Parathyroid adenoma (tissue), 2 donors: ENCODE data around the gene EYA4.

Experiments used
- H2AFZ ChIP-seq: fragments of 300-600 bp; sonication (generic); one replicate; pipeline ENCODE4 v1.7.0; 2017; ENCODE audit warnings: antibody characterized with exemption, mild to moderate bottlenecking
- H3K27ac ChIP-seq: fragments of 300-600 bp; sonication (generic); one replicate; pipeline ENCODE4 v1.7.0; 2017
- H3K27me3 ChIP-seq: fragments of 300-600 bp; sonication (generic); one replicate; pipeline ENCODE4 v1.7.0; 2017; ENCODE audit warnings: low read length; ENCODE audit not compliant: control insufficient read depth, insufficient read depth
- H3K36me3 ChIP-seq: fragments of 300-600 bp; sonication (generic); one replicate; pipeline ENCODE4 v1.7.0; 2017; ENCODE audit warnings: low read length; ENCODE audit not compliant: control insufficient read depth, insufficient read depth
- H3K4me1 ChIP-seq: fragments of 300-600 bp; sonication (generic); one replicate; pipeline ENCODE4 v1.7.0; 2017; ENCODE audit warnings: control low read depth
- H3K4me2 ChIP-seq: fragments of 300-600 bp; sonication (generic); one replicate; pipeline ENCODE4 v1.7.0; 2017; ENCODE audit warnings: low read length
- H3K4me3 ChIP-seq: fragments of 300-600 bp; sonication (generic); one replicate; pipeline ENCODE4 v1.7.0; 2017; ENCODE audit warnings: low read depth, low read length
- H3K79me2 ChIP-seq: fragments of 300-600 bp; sonication (generic); one replicate; pipeline ENCODE4 v1.7.0; 2017; ENCODE audit warnings: control low read depth
- H3K9ac ChIP-seq: fragments of 300-600 bp; sonication (generic); one replicate; pipeline ENCODE4 v1.7.0; 2017; ENCODE audit warnings: mild to moderate bottlenecking
- H3K9me3 ChIP-seq: fragments of 300-600 bp; sonication (generic); one replicate; pipeline ENCODE4 v1.7.0; 2017; ENCODE audit warnings: low read length; ENCODE audit not compliant: control insufficient read depth
- TF ChIP-seq, protein P1 (sequence below): fragments of 300-600 bp; sonication (generic); IDR thresholded peaks from one replicate; pipeline ENCODE4 v1.7.0; 2017; ENCODE audit warnings: antibody characterized with exemption, mild to moderate bottlenecking
- donor health status: primary hyperparathyroidism.

EYA4 gene

DNA sequence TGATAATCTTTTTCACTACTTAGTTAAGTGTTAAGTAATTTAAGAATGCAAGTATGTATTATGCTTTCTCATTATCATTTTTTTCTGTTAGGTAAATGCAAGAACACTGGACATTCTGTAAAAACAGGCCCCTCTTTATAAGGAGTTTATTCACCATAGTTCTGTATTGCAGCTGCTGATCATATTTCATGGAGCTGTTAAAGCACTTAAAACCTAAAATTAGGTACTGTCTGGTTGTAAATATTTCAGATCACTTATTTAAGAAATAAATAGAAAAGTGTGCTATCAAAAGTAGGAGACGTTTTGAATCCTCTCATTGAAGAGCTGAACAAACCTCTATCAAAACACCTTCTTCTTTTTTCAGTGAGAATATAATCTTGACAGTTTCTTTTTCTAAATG lies 3.9 kb downstream of the EYA4 start:
- TF ChIP-seq, protein P1, sequence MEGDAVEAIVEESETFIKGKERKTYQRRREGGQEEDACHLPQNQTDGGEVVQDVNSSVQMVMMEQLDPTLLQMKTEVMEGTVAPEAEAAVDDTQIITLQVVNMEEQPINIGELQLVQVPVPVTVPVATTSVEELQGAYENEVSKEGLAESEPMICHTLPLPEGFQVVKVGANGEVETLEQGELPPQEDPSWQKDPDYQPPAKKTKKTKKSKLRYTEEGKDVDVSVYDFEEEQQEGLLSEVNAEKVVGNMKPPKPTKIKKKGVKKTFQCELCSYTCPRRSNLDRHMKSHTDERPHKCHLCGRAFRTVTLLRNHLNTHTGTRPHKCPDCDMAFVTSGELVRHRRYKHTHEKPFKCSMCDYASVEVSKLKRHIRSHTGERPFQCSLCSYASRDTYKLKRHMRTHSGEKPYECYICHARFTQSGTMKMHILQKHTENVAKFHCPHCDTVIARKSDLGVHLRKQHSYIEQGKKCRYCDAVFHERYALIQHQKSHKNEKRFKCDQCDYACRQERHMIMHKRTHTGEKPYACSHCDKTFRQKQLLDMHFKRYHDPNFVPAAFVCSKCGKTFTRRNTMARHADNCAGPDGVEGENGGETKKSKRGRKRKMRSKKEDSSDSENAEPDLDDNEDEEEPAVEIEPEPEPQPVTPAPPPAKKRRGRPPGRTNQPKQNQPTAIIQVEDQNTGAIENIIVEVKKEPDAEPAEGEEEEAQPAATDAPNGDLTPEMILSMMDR: no peak
- H3K4me1 ChIP-seq: no peaks in the 10 kb centered on the region
- H3K9ac ChIP-seq: no peak overlapping the region
- H3K4me3 ChIP-seq: no peak overlapping the region
- H3K9me3 ChIP-seq: peaks cover 2% of the 10 kb centered on the region
- H3K27me3 ChIP-seq: peaks cover 6% of the 10 kb centered on the region
- no peak overlapping the region for H2AFZ ChIP-seq
- H3K4me2 ChIP-seq: no peak overlapping the region
- no peak overlapping the region for H3K27ac ChIP-seq
- H3K36me3 ChIP-seq: no peaks in the 10 kb centered on the region
- H3K79me2 ChIP-seq: no peaks in the 10 kb centered on the region

DNA sequence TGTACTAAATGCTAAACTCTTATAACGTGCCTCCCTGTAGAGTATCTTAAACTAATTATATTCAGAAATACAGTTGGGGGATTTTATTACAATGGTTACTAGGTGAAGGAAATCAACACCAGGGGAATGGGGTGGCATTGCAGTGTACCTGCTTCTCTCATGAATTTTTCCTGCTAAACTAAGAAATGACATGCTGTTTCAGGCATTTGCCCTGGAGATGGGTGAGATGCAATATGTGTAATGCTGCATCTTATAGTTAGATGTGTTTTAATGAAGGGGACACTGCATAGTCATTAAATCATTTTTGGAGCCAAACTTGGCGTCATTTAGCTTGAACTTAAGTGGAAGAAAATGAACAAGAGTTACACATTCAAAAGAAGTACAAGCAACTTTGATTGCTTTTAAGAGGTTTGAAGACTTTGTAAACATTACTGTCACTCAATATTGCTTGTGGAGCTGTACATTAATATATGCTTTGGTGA lies 4.3 kb downstream of the EYA4 start:
- no peaks in the 10 kb centered on the region for H3K79me2 ChIP-seq
- H3K9me3 ChIP-seq: peaks cover 2% of the 10 kb centered on the region
- no peak overlapping the region for H3K27ac ChIP-seq
- no peaks in the 10 kb centered on the region for H3K36me3 ChIP-seq
- H3K9ac ChIP-seq: no peak overlapping the region
- H3K4me2 ChIP-seq: no peak overlapping the region
- no peak overlapping the region for H3K4me3 ChIP-seq
- no peak overlapping the region for H2AFZ ChIP-seq
- TF ChIP-seq, protein P1: no peak
- H3K27me3 ChIP-seq: peaks cover 6% of the 10 kb centered on the region
- no peaks in the 10 kb centered on the region for H3K4me1 ChIP-seq

DNA sequence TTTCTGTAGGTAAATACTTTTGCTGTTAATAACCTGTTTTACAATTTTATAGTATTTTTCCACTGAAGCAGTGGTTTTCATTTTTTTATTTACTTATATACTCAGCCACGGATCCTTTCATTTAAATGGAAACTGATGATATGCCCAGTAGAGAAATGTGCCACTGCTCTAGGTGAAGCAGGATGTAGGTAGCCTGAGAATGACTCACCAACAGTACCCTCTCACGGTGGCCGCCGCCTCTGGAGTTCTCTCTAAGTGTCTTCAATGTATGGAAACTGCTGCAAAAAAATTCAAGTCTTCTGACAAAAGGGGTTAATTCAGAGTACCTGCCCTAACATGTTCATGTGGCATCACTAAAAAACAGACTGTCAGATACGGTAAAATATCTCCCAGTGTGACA lies 6.4 kb downstream of the EYA4 start:
- Histone ChIP-seq H3K9ac (no peak overlapping the region), H3K4me1 (no peaks in the 10 kb centered on the region), H3K36me3 (no peaks in the 10 kb centered on the region), H3K4me2 (no peak overlapping the region), H2AFZ (no peak overlapping the region), H3K79me2 (no peaks in the 10 kb centered on the region), H3K9me3 (peaks cover 2% of the 10 kb centered on the region), H3K27me3 (no peaks in the 10 kb centered on the region), H3K4me3 (no peak overlapping the region), H3K27ac (no peak overlapping the region)
- TF ChIP-seq, protein P1: no peak

DNA sequence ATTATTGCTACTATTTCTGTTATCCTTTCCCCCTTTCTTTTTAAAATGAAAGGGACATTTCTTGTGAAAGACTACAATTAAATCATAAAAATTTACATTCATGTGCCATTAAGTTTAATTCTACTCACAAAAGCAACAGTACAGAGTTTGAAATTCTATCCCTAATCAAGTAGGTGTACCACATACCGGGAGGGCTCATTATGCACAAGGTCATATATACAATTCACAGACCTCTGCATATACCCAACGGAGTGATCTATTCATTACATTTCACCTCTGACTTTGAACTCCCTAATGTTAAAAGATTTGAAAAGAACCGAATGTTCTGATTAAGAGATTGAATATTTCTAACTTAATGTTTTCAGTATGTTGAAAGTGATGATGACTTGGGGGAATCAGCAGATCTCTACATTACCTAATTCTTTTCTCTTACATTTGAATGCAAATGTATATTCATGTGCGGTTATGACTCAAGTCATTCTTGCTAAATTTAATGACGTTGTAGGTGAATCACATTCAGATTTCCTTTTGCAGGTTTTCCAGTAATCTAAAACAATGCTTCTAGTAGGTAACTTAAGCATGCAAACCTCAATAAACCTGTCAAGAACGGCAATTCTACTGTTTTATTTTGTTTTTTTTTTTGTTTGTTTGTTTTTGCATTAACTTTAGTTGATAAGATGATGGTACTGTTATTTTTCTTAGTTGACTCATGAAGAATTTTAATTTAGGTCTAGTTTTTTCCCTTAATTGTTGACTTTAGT lies 7.3 kb downstream of the EYA4 start:
- Histone ChIP-seq H3K4me3 (no peak overlapping the region), H3K36me3 (no peaks in the 10 kb centered on the region), H3K27ac (no peak overlapping the region), H3K9ac (no peak overlapping the region), H2AFZ (no peak overlapping the region), H3K27me3 (no peaks in the 10 kb centered on the region), H3K9me3 (peaks cover 2% of the 10 kb centered on the region), H3K4me1 (no peaks in the 10 kb centered on the region), H3K4me2 (no peak overlapping the region), H3K79me2 (no peaks in the 10 kb centered on the region)
- TF ChIP-seq, protein P1: no peak

DNA sequence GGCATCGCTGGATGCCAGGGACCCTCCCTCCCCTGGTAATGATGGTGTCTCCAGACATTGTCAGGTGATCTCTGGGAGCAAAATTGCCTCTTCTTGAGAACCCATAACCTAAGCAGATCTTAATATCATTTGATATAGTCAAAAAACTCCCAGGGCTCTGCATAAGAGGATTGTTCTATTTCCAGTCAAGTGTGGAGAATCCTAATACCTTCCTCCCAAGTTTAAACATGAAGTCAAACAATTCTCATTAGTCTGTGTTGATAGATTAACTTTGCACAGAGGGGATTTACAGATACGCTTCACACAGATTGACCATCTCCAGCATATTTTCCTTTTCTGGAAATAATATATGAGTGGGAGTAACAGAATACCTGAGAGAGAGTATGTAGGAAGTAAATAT lies 10.5 kb downstream of the EYA4 start:
- H3K27ac ChIP-seq: no peak overlapping the region
- TF ChIP-seq, protein P1: no peak

More for the DNA sequence above, 10.5 kb downstream of the EYA4 start:
- Histone ChIP-seq H3K9ac (no peak overlapping the region), H3K4me2 (no peak overlapping the region), H3K27me3 (peaks cover 4% of the 10 kb centered on the region), H3K79me2 (no peaks in the 10 kb centered on the region), H3K4me3 (no peak overlapping the region), H3K4me1 (no peaks in the 10 kb centered on the region), H3K9me3 (no peaks in the 10 kb centered on the region), H3K36me3 (no peaks in the 10 kb centered on the region), H2AFZ (no peak overlapping the region)
